Duodenal mucosa (tissue), 2 donors: ENCODE results near the gene DNAJB14.

Source experiments
- H3K27ac ChIP-seq: one replicate; pipeline ENCODE4 v1.7.0; 2013; ENCODE audit warnings: low read depth, low read length
- H3K27me3 ChIP-seq, 2 donors: one replicate each; pipeline ENCODE4 v1.7.0; 2013; ENCODE audit warnings: low read length in 2 of 2, control low read depth in 1 of 2; ENCODE audit not compliant: insufficient read depth in 2 of 2, control insufficient read depth in 1 of 2
- H3K36me3 ChIP-seq, 2 donors: one replicate each; pipeline ENCODE4 v1.7.0; 2013; ENCODE audit warnings: low read length in 2 of 2, control low read depth in 1 of 2; ENCODE audit not compliant: insufficient read depth in 2 of 2, control insufficient read depth in 1 of 2
- H3K4me1 ChIP-seq, 2 donors: one replicate each; pipeline ENCODE4 v1.7.0; 2013; ENCODE audit warnings: low read length in 2 of 2, control low read depth in 1 of 2; ENCODE audit not compliant: insufficient read depth in 2 of 2, control insufficient read depth in 1 of 2
- H3K4me3 ChIP-seq, 2 donors: one replicate each; pipeline ENCODE4 v1.7.0; 2013; ENCODE audit warnings: low read length in 2 of 2, low read depth in 1 of 2
- H3K9ac ChIP-seq, 2 donors: one replicate each; pipeline ENCODE4 v1.7.0; 2013; ENCODE audit warnings: low read length in 2 of 2, low read depth in 1 of 2
- H3K9me3 ChIP-seq, 2 donors: one replicate each; pipeline ENCODE4 v1.7.0; 2013; ENCODE audit warnings: low read length in 2 of 2, control low read depth in 1 of 2; ENCODE audit not compliant: control insufficient read depth in 1 of 2

DNAJB14 gene

DNA sequence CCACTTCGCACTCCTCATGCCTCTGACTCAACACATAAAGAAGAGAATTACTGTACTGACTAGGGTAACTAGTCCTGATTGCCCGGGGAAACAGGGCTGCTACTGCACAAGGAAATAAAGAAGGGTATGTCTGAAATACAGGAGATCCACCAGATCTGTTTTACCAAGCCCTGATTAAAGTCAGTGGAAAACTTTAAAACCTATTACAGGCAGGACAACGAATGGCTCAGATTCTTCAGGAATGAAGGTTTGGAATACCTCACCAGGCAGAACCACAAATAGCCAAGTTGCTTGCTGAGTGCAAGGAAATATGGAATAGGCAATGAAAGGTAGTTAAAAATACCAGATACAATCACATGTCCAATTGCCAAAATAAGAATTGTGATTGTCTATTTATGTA, 69.5 kb downstream of the DNAJB14 start:
- Histone ChIP-seq H3K4me1 (no peaks in the 10 kb centered on the region), H3K9ac (no peak overlapping the region), H3K9me3 (no peaks in the 10 kb centered on the region), H3K27me3 (no peaks in the 10 kb centered on the region), H3K4me3 (no peak overlapping the region), H3K36me3 (peaks cover 28 to 34% of the 10 kb centered on the region in 2 donors), H3K27ac (no peak overlapping the region)

- H3K4me1 ChIP-seq, result no peaks in the 10 kb centered on the region
- H3K36me3 ChIP-seq, result peaks cover 14 to 18% of the 10 kb centered on the region in 2 donors
- H3K4me3 ChIP-seq, result no peak overlapping the region
- H3K27ac ChIP-seq, result no peak overlapping the region
- H3K9me3 ChIP-seq, result no peaks in the 10 kb centered on the region
- H3K27me3 ChIP-seq, result no peaks in the 10 kb centered on the region
- H3K9ac ChIP-seq, result no peak overlapping the region
Observed at GRCh38 chr4:99875071-99875470, 71.3 kb downstream of the DNAJB14 start.

- Histone ChIP-seq H3K4me1 (no peaks in the 10 kb centered on the region), H3K4me3 (no peak overlapping the region), H3K36me3 (peaks cover 0 to 4% of the 10 kb centered on the region in 2 donors), H3K9me3 (no peaks in the 10 kb centered on the region), H3K9ac (no peak overlapping the region), H3K27ac (no peak overlapping the region), H3K27me3 (no peaks in the 10 kb centered on the region)
Observed at GRCh38 chr4:99872570-99872969, 73.8 kb downstream of the DNAJB14 start.

- Histone ChIP-seq H3K9me3 (no peaks in the 10 kb centered on the region), H3K36me3 (no peaks in the 10 kb centered on the region), H3K27ac (no peak overlapping the region), H3K9ac (no peak overlapping the region), H3K4me1 (no peaks in the 10 kb centered on the region), H3K4me3 (no peak overlapping the region), H3K27me3 (no peaks in the 10 kb centered on the region)
Observed at GRCh38 chr4:99868126-99868596, 78.3 kb downstream of the DNAJB14 start.

DNA sequence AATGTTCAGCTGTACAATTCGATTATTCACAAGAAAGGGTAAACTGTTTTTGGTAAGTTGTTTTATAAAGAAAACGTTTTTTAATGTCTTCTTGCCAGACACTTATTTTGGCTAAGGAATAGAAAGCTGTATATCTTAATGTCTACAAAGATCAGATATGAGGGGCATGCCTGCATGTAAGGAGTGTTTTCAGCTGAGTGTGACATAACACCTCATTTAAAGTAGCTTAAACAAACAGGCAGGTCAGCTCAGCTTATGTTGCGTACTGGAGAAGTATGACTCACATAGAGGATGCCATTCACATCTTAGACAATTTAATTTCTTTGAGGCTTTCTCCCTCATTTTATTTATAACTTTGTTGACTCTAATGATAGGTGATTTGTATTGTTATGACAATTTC, 82.6 kb downstream of the DNAJB14 start:
- H3K27ac ChIP-seq, result no peak overlapping the region

GRCh38 chr4:99861120-99861905, 85.1 kb downstream of the DNAJB14 start:
- no peak overlapping the region for H3K27ac ChIP-seq
- H3K4me1 ChIP-seq, result peaks cover 4 to 5% of the 10 kb centered on the region in 2 donors
- no peaks in the 10 kb centered on the region for H3K27me3 ChIP-seq
- H3K9me3 ChIP-seq, result no peaks in the 10 kb centered on the region
- H3K9ac ChIP-seq, result no peak overlapping the region
- H3K36me3 ChIP-seq, result no peaks in the 10 kb centered on the region
- no peak overlapping the region for H3K4me3 ChIP-seq

More for the DNA sequence above, 82.6 kb downstream of the DNAJB14 start:
- no peaks in the 10 kb centered on the region for H3K4me1 ChIP-seq
- H3K27me3 ChIP-seq, result no peaks in the 10 kb centered on the region
- H3K9me3 ChIP-seq, result no peaks in the 10 kb centered on the region
- no peaks in the 10 kb centered on the region for H3K36me3 ChIP-seq
- no peak overlapping the region for H3K4me3 ChIP-seq
- no peak overlapping the region for H3K9ac ChIP-seq

DNA sequence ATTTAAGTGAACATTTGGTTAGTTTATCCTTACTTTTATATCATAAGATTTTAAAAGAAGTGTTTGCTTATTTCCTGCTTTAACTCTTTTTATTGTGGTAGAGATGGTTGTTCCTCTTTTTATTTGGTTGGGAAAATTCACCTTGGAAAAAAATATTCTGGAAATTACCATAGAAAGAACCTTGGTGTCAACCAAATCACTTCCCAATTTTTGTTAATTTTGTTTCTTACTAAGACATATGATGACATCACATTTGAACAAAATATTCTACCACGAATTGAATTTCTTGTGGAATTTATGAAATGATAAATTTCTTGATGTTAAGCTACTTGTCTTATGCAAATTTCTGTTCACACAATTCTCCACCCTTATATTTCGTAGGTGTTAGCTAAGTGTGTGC, 85.9 kb downstream of the DNAJB14 start:
- Histone ChIP-seq H3K4me3 (no peak overlapping the region), H3K9me3 (no peaks in the 10 kb centered on the region), H3K27ac (no peak overlapping the region), H3K27me3 (no peaks in the 10 kb centered on the region), H3K4me1 (peaks cover 5% of the 10 kb centered on the region in 2 donors), H3K9ac (no peak overlapping the region), H3K36me3 (no peaks in the 10 kb centered on the region)

- Histone ChIP-seq H3K4me1 (peaks cover 5% of the 10 kb centered on the region in 2 donors), H3K27ac (no peak overlapping the region), H3K9me3 (no peaks in the 10 kb centered on the region), H3K36me3 (no peaks in the 10 kb centered on the region), H3K4me3 (no peak overlapping the region), H3K27me3 (no peaks in the 10 kb centered on the region), H3K9ac (no peak overlapping the region)
Observed at GRCh38 chr4:99859618-99860017, 86.8 kb downstream of the DNAJB14 start.

DNA sequence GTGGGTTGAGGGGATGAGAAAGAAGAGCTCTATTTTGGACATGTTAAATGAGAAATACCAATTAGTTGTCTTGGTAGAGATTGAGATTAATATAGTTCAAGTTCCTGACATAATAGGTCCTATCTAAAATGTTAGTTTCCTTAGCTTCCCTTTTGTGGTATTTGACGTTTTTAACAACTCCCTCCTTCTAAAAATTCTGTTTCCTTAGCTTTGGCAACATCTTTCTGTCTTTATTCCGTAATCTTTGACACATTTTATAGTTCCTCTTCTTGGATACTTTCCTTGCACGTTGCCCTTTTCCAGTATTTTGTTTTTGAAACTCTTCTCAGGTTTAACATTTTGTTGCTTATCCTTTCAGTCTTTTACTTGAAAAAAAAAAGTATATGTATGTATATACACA, 89.1 kb downstream of the DNAJB14 start:
- Histone ChIP-seq H3K4me3 (no peak overlapping the region), H3K27me3 (no peaks in the 10 kb centered on the region), H3K27ac (no peak overlapping the region), H3K9ac (no peak overlapping the region), H3K9me3 (no peaks in the 10 kb centered on the region), H3K4me1 (peaks cover 5% of the 10 kb centered on the region in 2 donors), H3K36me3 (no peaks in the 10 kb centered on the region)

DNA sequence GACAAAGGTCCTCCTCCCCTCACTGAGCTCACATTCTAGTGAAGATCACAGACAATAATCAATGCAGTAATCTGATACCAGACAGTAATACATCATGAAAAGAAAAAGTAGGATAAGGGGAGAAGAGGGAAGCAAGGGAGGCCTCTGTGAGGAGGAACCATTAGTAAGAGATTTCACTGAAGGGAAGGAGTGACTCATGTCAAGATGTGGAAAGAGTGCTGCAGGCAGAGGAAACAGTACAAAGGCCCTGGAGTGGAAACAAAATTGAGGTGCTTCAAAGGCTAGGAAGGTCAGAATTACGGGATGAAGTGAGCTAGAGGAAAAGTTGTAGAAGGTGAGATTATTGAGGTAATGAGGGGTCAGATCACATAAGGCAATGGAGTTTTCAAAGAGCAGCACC, 90.3 kb downstream of the DNAJB14 start:
- Histone ChIP-seq H3K27ac (no peak overlapping the region), H3K9me3 (no peaks in the 10 kb centered on the region), H3K27me3 (no peaks in the 10 kb centered on the region), H3K9ac (no peak overlapping the region), H3K4me3 (no peak overlapping the region), H3K4me1 (peaks cover 5% of the 10 kb centered on the region in 2 donors), H3K36me3 (no peaks in the 10 kb centered on the region)
